ENCODE measurements around the gene SCG3.

Gene SCG3

DNA sequence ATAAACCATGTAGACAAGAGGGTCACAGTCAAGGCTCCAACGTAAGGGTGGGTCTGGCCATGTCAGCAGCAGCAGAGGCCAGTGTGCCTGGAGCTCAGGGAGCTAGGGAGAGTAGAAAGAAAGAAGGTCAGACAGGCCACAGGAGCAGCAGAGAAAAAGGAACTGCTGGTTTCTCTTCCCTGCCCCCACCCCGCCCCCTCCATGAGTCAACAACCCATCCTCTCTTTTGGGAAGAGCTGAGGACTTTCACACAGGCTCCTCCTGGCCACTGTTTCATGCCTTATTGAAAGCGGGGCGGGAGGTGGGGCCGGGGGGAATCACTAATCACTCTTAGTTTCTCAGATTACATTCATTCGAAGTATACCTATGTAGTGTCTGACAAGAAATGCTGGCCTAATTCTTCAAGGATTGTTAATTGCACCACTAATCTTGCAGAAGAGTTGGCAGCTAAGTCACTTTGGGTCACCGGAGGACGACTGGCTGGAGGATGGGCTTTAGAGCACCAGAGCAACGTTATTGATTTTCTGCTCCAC lies 9.1 kb upstream of the SCG3 start:
- Histone ChIP-seq H4K20me1 (ENCODE audit: low read depth, low read length) (no peaks in the 10 kb centered on the region), H3K79me2 (ENCODE audit: insufficient read depth, low read length) (no peaks in the 10 kb centered on the region), H2AFZ (ENCODE audit: low read depth, low read length, severe bottlenecking) (no peak overlapping the region), H3F3A (ENCODE audit: insufficient read depth) (no peaks in the 10 kb centered on the region), H3K36me3 (ENCODE audit: low read length) (no peaks in the 10 kb centered on the region), H3K9me3 (ENCODE audit: insufficient read depth, low read length) (no peaks in the 10 kb centered on the region), H3K27ac (ENCODE audit: low read depth, low read length) (no peak overlapping the region), H3K4me2 (ENCODE audit: low read depth, low read length, poor library complexity, severe bottlenecking) (no peak overlapping the region), H3K9me2 (replicated peaks; ENCODE audit: insufficient read depth, low read length) (no peaks in the 10 kb centered on the region), H3K9ac (ENCODE audit: low read length) (no peak overlapping the region), H3K27me3 (ENCODE audit: low read length) (no peaks in the 10 kb centered on the region), H3K4me3 (ENCODE audit: insufficient read depth, low read length, poor library complexity, severe bottlenecking) (no peak overlapping the region)
- TF ChIP-seq, protein P1, sequence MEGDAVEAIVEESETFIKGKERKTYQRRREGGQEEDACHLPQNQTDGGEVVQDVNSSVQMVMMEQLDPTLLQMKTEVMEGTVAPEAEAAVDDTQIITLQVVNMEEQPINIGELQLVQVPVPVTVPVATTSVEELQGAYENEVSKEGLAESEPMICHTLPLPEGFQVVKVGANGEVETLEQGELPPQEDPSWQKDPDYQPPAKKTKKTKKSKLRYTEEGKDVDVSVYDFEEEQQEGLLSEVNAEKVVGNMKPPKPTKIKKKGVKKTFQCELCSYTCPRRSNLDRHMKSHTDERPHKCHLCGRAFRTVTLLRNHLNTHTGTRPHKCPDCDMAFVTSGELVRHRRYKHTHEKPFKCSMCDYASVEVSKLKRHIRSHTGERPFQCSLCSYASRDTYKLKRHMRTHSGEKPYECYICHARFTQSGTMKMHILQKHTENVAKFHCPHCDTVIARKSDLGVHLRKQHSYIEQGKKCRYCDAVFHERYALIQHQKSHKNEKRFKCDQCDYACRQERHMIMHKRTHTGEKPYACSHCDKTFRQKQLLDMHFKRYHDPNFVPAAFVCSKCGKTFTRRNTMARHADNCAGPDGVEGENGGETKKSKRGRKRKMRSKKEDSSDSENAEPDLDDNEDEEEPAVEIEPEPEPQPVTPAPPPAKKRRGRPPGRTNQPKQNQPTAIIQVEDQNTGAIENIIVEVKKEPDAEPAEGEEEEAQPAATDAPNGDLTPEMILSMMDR (IDR thresholded peaks at IDR 0.05; ENCODE audit: insufficient read depth, low read length, poor library complexity, severe bottlenecking), result no peak
- TF ChIP-seq EZH2phosphoT487 (conservative IDR thresholded peaks at IDR 0.05; ENCODE audit: low read length), result no peak

DNA sequence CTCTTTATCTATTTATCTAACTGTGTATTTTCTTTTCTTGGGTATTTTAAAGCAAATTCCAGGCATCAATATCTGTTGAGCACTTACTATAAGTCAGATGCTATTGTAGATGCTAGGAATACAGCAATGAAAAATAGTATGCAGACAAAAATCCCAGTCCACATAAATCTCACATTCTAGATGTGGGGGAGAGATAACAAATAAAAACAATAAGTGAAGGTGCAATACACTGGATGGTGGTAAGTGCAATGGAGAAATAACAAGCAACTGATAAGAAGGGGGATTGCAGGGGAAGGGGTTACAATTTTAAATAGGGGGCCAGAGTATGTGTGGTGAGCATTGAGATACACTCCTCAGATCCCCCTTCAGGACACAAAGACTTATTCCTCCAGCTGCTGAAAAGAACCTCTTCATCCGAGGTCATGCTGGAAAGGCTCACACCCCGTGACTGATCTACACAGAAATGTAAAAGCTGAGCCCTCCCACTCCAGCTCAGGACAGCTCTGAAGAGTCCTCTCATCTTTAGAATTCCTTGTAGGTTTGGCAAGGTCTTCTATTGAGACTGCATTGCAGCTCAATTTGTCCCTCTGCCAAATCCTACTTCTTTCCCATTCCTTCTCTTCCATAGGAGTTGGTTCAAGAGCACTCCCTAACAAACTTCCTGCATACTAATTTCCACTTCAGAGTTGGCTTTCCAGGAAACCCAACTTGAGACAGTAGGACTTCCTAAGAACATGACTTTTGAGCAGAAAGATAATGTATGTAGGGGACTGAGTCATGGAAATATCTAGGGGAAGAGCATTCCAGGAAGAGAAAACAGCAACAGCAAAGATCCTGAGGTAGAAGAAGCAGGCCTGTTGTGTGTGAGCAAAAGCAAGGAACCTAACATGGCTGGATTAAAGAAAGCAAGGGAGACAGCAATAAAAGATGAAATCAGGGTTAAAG lies 8.1 kb upstream of the SCG3 start:
- no peak overlapping the region for H3K4me2 ChIP-seq (ENCODE audit: low read depth, low read length, poor library complexity, severe bottlenecking)
- no peaks in the 10 kb centered on the region for H3F3A ChIP-seq (ENCODE audit: insufficient read depth)
- TF ChIP-seq, protein P1 (IDR thresholded peaks at IDR 0.05; ENCODE audit: insufficient read depth, low read length, poor library complexity, severe bottlenecking), result no peak
- no peak for TF ChIP-seq EZH2phosphoT487 (conservative IDR thresholded peaks at IDR 0.05; ENCODE audit: low read length)
- H2AFZ ChIP-seq (ENCODE audit: low read depth, low read length, severe bottlenecking), result no peak overlapping the region
- no peaks in the 10 kb centered on the region for H3K36me3 ChIP-seq (ENCODE audit: low read length)
- H3K27ac ChIP-seq (ENCODE audit: low read depth, low read length), result no peak overlapping the region
- H3K79me2 ChIP-seq (ENCODE audit: insufficient read depth, low read length), result no peaks in the 10 kb centered on the region
- no peaks in the 10 kb centered on the region for H3K9me2 ChIP-seq (replicated peaks; ENCODE audit: insufficient read depth, low read length)
- H3K9me3 ChIP-seq (ENCODE audit: insufficient read depth, low read length), result no peaks in the 10 kb centered on the region
- no peaks in the 10 kb centered on the region for H4K20me1 ChIP-seq (ENCODE audit: low read depth, low read length)
- no peaks in the 10 kb centered on the region for H3K27me3 ChIP-seq (ENCODE audit: low read length)
- H3K4me3 ChIP-seq (ENCODE audit: insufficient read depth, low read length, poor library complexity, severe bottlenecking), result no peak overlapping the region
- H3K9ac ChIP-seq (ENCODE audit: low read length), result no peak overlapping the region

DNA sequence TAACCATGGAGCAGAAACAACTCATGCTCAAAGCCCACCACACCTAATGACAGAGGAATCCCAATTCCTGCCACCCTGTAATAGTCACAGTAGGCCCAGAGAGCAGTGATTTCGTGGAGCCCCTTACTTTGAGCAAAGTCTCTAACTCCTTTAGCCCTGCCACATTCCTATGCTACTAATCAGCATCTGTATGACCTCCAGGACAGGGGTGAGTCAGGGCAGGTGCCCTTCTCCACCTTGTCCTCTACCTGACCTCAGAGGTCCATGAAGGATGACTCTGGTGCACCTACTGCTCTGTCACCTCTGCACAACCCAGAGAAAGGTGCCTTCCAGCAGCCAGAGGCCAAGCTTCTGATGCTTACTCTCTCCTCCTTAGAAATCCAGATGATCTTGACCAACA lies 6.1 kb upstream of the SCG3 start:
- Histone ChIP-seq H3K36me3 (ENCODE audit: low read length) (no peaks in the 10 kb centered on the region), H3F3A (ENCODE audit: insufficient read depth) (no peaks in the 10 kb centered on the region), H3K79me2 (ENCODE audit: insufficient read depth, low read length) (no peaks in the 10 kb centered on the region), H3K4me3 (ENCODE audit: insufficient read depth, low read length, poor library complexity, severe bottlenecking) (no peak overlapping the region), H3K9me3 (ENCODE audit: insufficient read depth, low read length) (no peaks in the 10 kb centered on the region), H4K20me1 (ENCODE audit: low read depth, low read length) (no peaks in the 10 kb centered on the region), H2AFZ (ENCODE audit: low read depth, low read length, severe bottlenecking) (no peak overlapping the region), H3K9ac (ENCODE audit: low read length) (no peak overlapping the region), H3K4me2 (ENCODE audit: low read depth, low read length, poor library complexity, severe bottlenecking) (no peak overlapping the region), H3K27ac (ENCODE audit: low read depth, low read length) (no peak overlapping the region), H3K9me2 (replicated peaks; ENCODE audit: insufficient read depth, low read length) (no peaks in the 10 kb centered on the region), H3K27me3 (ENCODE audit: low read length) (0 out of 2 replicates have a peak, but pooled peaks cover 3% of the 10 kb centered on the region)
- TF ChIP-seq, protein P1 (IDR thresholded peaks at IDR 0.05; ENCODE audit: insufficient read depth, low read length, poor library complexity, severe bottlenecking), result no peak
- no peak for TF ChIP-seq EZH2phosphoT487 (conservative IDR thresholded peaks at IDR 0.05; ENCODE audit: low read length)

All from SU-DHL-6 (cell line).